ENCODE data around the gene RNF157.
A peak's percentile ranks its signal among the peaks of the same experiment; 100 is the strongest.

RNF157 gene

GRCh38 chr17:76267051-76267576 is 26.8 kb upstream of the RNF157 start:
- Histone ChIP-seq H3K9ac (ENCODE audit: insufficient read length) (peak overlapping the region; percentile 84), H3K36me3 (ENCODE audit: insufficient read depth, low read length) (peaks cover 3% of the 10 kb centered on the region; the same call in 1 of the 2 replicates), H3K9me3 (ENCODE audit: low read depth, low read length) (no peaks in the 10 kb centered on the region), H3K4me3 (peak overlapping the region; percentile 95), H3K27ac (no peak overlapping the region)
- TF ChIP-seq POLR2AphosphoS5 (IDR thresholded peaks at IDR 0.05; ENCODE audit: borderline replicate concordance, low read depth, low read length) (no peak), EZH2 (IDR thresholded peaks at IDR 0.05) (no peak), FOXP2 (optimal IDR thresholded peaks at IDR 0.05; ENCODE audit: control extremely low read depth, extremely low read length, insufficient read depth) (no peak)
- no peak for DNase-seq (ENCODE audit: low read depth, low spot score)

GRCh38 chr17:76266244-76266938 is 26.1 kb upstream of the RNF157 start:
- TF ChIP-seq EZH2 (IDR thresholded peaks at IDR 0.05) (no peak), FOXP2 (optimal IDR thresholded peaks at IDR 0.05; ENCODE audit: control extremely low read depth, extremely low read length, insufficient read depth) (no peak), POLR2AphosphoS5 (IDR thresholded peaks at IDR 0.05; ENCODE audit: borderline replicate concordance, low read depth, low read length) (no peak)
- Histone ChIP-seq H3K9ac (ENCODE audit: insufficient read length) (peak overlapping the region; percentile 84), H3K36me3 (ENCODE audit: insufficient read depth, low read length) (peaks cover 3% of the 10 kb centered on the region; the same call in 1 of the 2 replicates), H3K27ac (peak overlapping the region; percentile 28; the same call in 1 of the 2 replicates), H3K4me3 (peak overlapping the region; percentile 95), H3K9me3 (ENCODE audit: low read depth, low read length) (no peaks in the 10 kb centered on the region)
- no peak for DNase-seq (ENCODE audit: low read depth, low spot score)

GRCh38 chr17:76265624-76266243 is 25.4 kb upstream of the RNF157 start:
- TF ChIP-seq POLR2AphosphoS5 (IDR thresholded peaks at IDR 0.05; ENCODE audit: borderline replicate concordance, low read depth, low read length) (no peak), FOXP2 (optimal IDR thresholded peaks at IDR 0.05; ENCODE audit: control extremely low read depth, extremely low read length, insufficient read depth) (no peak), EZH2 (IDR thresholded peaks at IDR 0.05) (no peak)
- Histone ChIP-seq H3K27ac (peak overlapping the region; percentile 28; the same call in 1 of the 2 replicates), H3K9ac (ENCODE audit: insufficient read length) (peak overlapping the region; percentile 84), H3K4me3 (peak overlapping the region; percentile 95), H3K36me3 (ENCODE audit: insufficient read depth, low read length) (peaks cover 3% of the 10 kb centered on the region; the same call in 1 of the 2 replicates), H3K9me3 (ENCODE audit: low read depth, low read length) (no peaks in the 10 kb centered on the region)
- DNase-seq (ENCODE audit: low read depth, low spot score): no peak

GRCh38 chr17:76264755-76265623 is 24.7 kb upstream of the RNF157 start, which contains the start of gene UBALD2:
Gene UBALD2 (plus strand): TSS chr17:76265348. CDS start chr17:76265506, 158 bp downstream.
- TF ChIP-seq EZH2 (IDR thresholded peaks at IDR 0.05) (no peak), FOXP2 (optimal IDR thresholded peaks at IDR 0.05; ENCODE audit: control extremely low read depth, extremely low read length, insufficient read depth) (peak; percentile 65)

GRCh38 chr17:76264425-76264754 is 24.1 kb upstream of the RNF157 start:
- TF ChIP-seq FOXP2 (optimal IDR thresholded peaks at IDR 0.05; ENCODE audit: control extremely low read depth, extremely low read length, insufficient read depth): no peak
- no peak for TF ChIP-seq EZH2 (IDR thresholded peaks at IDR 0.05)
- TF ChIP-seq POLR2AphosphoS5 (IDR thresholded peaks at IDR 0.05; ENCODE audit: borderline replicate concordance, low read depth, low read length): no peak
- Histone ChIP-seq H3K9ac (ENCODE audit: insufficient read length) (peak overlapping the region; percentile 21), H3K36me3 (ENCODE audit: insufficient read depth, low read length) (no peaks in the 10 kb centered on the region), H3K9me3 (ENCODE audit: low read depth, low read length) (no peaks in the 10 kb centered on the region), H3K27ac (peak overlapping the region; percentile 79), H3K4me3 (peak overlapping the region; percentile 48)
- DNase-seq (ENCODE audit: low read depth, low spot score): no peak

More at GRCh38 chr17:76264755-76265623, 24.7 kb upstream of the RNF157 start, which contains the start of gene UBALD2:
- no peaks in the 10 kb centered on the region for H3K9me3 ChIP-seq (ENCODE audit: low read depth, low read length)
- H3K4me3 ChIP-seq: peak within 1 kb of the TSS; percentile 95
- peak; percentile 83 for DNase-seq (ENCODE audit: low read depth, low spot score)
- H3K36me3 ChIP-seq (ENCODE audit: insufficient read depth, low read length): peaks cover 2% of the 10 kb centered on the region; the same call in 1 of the 2 replicates
- peak within 1 kb of the TSS; percentile 84 for H3K9ac ChIP-seq (ENCODE audit: insufficient read length)
- H3K27ac ChIP-seq: peak within 1 kb of the TSS; percentile 79

GRCh38 chr17:76263896-76264295 is 23.6 kb upstream of the RNF157 start:
- H3K4me3 ChIP-seq: no peak overlapping the region
- no peak for DNase-seq (ENCODE audit: low read depth, low spot score)
- H3K27ac ChIP-seq: peak overlapping the region; percentile 79
- H3K36me3 ChIP-seq (ENCODE audit: insufficient read depth, low read length): no peaks in the 10 kb centered on the region
- H3K9ac ChIP-seq (ENCODE audit: insufficient read length): no peak overlapping the region
- no peak for TF ChIP-seq FOXP2 (optimal IDR thresholded peaks at IDR 0.05; ENCODE audit: control extremely low read depth, extremely low read length, insufficient read depth)
- no peak for TF ChIP-seq EZH2 (IDR thresholded peaks at IDR 0.05)
- TF ChIP-seq POLR2AphosphoS5 (IDR thresholded peaks at IDR 0.05; ENCODE audit: borderline replicate concordance, low read depth, low read length): no peak
- no peaks in the 10 kb centered on the region for H3K9me3 ChIP-seq (ENCODE audit: low read depth, low read length)

GRCh38 chr17:76262732-76263344 is 22.5 kb upstream of the RNF157 start:
- no peak for TF ChIP-seq POLR2AphosphoS5 (IDR thresholded peaks at IDR 0.05; ENCODE audit: borderline replicate concordance, low read depth, low read length)
- TF ChIP-seq FOXP2 (optimal IDR thresholded peaks at IDR 0.05; ENCODE audit: control extremely low read depth, extremely low read length, insufficient read depth): no peak
- TF ChIP-seq EZH2 (IDR thresholded peaks at IDR 0.05): no peak
- H3K9me3 ChIP-seq (ENCODE audit: low read depth, low read length): no peaks in the 10 kb centered on the region
- H3K4me3 ChIP-seq: no peak overlapping the region
- H3K9ac ChIP-seq (ENCODE audit: insufficient read length): no peak overlapping the region
- DNase-seq (ENCODE audit: low read depth, low spot score): no peak
- no peaks in the 10 kb centered on the region for H3K36me3 ChIP-seq (ENCODE audit: insufficient read depth, low read length)
- no peak overlapping the region for H3K27ac ChIP-seq
